ENCODE results near the gene RANBP17. TPM values are rescaled to one million over a fixed set of nuclear protein-coding genes. Genes with fewer than 3 reads are reported as not detected.

Gene RANBP17
- polyA plus RNA-seq, 1 of the 3 experiments (the other 2 are of a cell fraction): 6.0 TPM

GRCh38 chr5:171340491-171340890, 478.7 kb downstream of the RANBP17 start:
- no peak overlapping the region for H3K4me3 ChIP-seq (ENCODE audit: low read depth in 2 of 2, low read length in 1 of 2)
- H3K36me3 ChIP-seq (replicated peaks in 1 of 2; ENCODE audit: control insufficient read depth in 1 of 2, insufficient read depth in 2 of 2, low read length in 1 of 2): no peaks in the 10 kb centered on the region
- no peak for DNase-seq
- H3K9ac ChIP-seq: no peak overlapping the region
- H3K27me3 ChIP-seq (ENCODE audit: insufficient read depth): no peaks in the 10 kb centered on the region
- ChIA-PET POLR2A (no interaction called here), CTCF (interaction anchor here (0.6 to 4.3 kb wide), 11 partner anchors 9 to 596 kb away, joined by 3 to 62 read pairs (median 4); no protein-coding TSS in a partner anchor)
- no peaks in the 10 kb centered on the region for H3K9me3 ChIP-seq
- no peaks in the 10 kb centered on the region for H3F3A ChIP-seq (replicated peaks; ENCODE audit: insufficient read depth)
- no peaks in the 10 kb centered on the region for H3K9me2 ChIP-seq
- H4K20me1 ChIP-seq (ENCODE audit: insufficient read depth): no peaks in the 10 kb centered on the region
- no peak overlapping the region for H3K27ac ChIP-seq (ENCODE audit: low read depth in 2 of 2, low read length in 1 of 2)
- peaks cover 0 to 6% of the 10 kb centered on the region in 2 experiments; a peak in 1 of 4 replicates for H3K4me1 ChIP-seq (ENCODE audit: control insufficient read depth in 1 of 2, insufficient read depth in 2 of 2, low read depth in 1 of 2, low read length in 1 of 2)
- no peak overlapping the region for H3K4me2 ChIP-seq
- TF ChIP-seq NFIC (IDR thresholded peaks at IDR 0.05; ENCODE audit: borderline replicate concordance) (no peak), POLR2AphosphoS5 (IDR thresholded peaks at IDR 0.05; ENCODE audit: low read depth, low read length) (no peak)
- H3K79me2 ChIP-seq (ENCODE audit: insufficient read depth): no peaks in the 10 kb centered on the region
- 72% methylated on average over 6 of the region's 6 CpGs for WGBS (ENCODE audit: low lambda C conversion rate)
- no peak overlapping the region for H2AFZ ChIP-seq (ENCODE audit: low read depth)

DNA sequence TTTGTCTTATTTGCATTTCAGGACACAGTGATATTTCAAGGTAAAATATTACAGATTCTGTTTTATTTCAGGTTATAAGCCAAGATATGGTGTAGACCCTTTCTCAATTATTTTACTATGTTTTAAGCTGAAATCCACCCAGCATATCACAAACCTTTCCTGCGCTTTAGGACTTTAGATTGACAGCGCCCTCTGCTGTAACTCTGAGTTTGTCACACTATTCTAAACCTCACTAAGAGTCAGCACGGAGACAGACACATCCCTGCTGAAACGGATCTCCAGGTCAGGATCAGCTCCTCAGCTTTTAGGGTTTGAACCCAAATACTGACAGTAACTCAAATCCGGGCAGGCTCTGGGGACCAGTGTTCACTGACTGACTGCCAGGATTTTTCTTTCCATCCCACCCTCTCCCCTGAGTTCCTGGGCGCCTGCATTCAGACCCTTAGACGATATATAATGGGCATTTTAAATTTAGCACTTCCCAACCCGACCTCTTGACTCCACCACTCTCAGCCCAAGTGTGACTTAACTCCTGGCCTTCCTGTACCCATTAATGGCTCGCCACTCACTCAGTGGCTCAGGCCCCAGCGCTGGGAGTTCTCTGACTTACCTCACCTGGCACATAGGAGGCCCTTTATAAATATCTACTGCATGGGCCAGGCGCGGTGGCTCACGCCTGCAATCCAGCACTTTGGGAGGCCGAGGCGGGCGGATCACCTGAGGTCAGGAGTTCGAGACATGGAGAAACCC, 480.7 kb downstream of the RANBP17 start:
- Histone ChIP-seq H3F3A (replicated peaks; ENCODE audit: insufficient read depth) (no peaks in the 10 kb centered on the region), H3K27ac (ENCODE audit: low read depth in 2 of 2, low read length in 1 of 2) (no peak overlapping the region), H3K4me2 (no peak overlapping the region), H3K9me3 (no peaks in the 10 kb centered on the region), H3K36me3 (replicated peaks in 1 of 2; ENCODE audit: control insufficient read depth in 1 of 2, insufficient read depth in 2 of 2, low read length in 1 of 2) (no peaks in the 10 kb centered on the region), H3K4me3 (ENCODE audit: low read depth in 2 of 2, low read length in 1 of 2) (no peak overlapping the region; a peak in 1 of 4 replicates), H3K9me2 (no peaks in the 10 kb centered on the region), H3K27me3 (ENCODE audit: insufficient read depth) (no peaks in the 10 kb centered on the region), H3K4me1 (ENCODE audit: control insufficient read depth in 1 of 2, insufficient read depth in 2 of 2, low read depth in 1 of 2, low read length in 1 of 2) (peaks cover 0 to 2% of the 10 kb centered on the region in 2 experiments; a peak in 1 of 4 replicates), H2AFZ (ENCODE audit: low read depth) (no peak overlapping the region), H4K20me1 (ENCODE audit: insufficient read depth) (no peaks in the 10 kb centered on the region), H3K79me2 (ENCODE audit: insufficient read depth) (no peaks in the 10 kb centered on the region), H3K9ac (no peak overlapping the region)
- TF ChIP-seq ELF1 (IDR thresholded peaks at IDR 0.05): no peak
- TF ChIP-seq SMC3 (IDR thresholded peaks at IDR 0.05; ENCODE audit: low read depth, low read length): peak; percentile 96
- TF ChIP-seq GABPA (IDR thresholded peaks at IDR 0.05; ENCODE audit: low read depth): no peak
- peak; percentile 84 for TF ChIP-seq CTCF (IDR thresholded peaks at IDR 0.05)
- TF ChIP-seq MAX (IDR thresholded peaks at IDR 0.05; ENCODE audit: low read depth): no peak
- TF ChIP-seq MEF2A (IDR thresholded peaks at IDR 0.05; ENCODE audit: borderline replicate concordance, low read depth): no peak
- TF ChIP-seq RAD21 (IDR thresholded peaks at IDR 0.05; ENCODE audit: low read length): peak; percentile 96
- TF ChIP-seq FOXM1 (IDR thresholded peaks at IDR 0.05; ENCODE audit: low read depth): no peak
- TF ChIP-seq FOSL2 (IDR thresholded peaks at IDR 0.05; ENCODE audit: borderline replicate concordance, low read depth): no peak
- TF ChIP-seq YY1 (IDR thresholded peaks at IDR 0.05; ENCODE audit: low read depth): no peak
- TF ChIP-seq, protein P1, sequence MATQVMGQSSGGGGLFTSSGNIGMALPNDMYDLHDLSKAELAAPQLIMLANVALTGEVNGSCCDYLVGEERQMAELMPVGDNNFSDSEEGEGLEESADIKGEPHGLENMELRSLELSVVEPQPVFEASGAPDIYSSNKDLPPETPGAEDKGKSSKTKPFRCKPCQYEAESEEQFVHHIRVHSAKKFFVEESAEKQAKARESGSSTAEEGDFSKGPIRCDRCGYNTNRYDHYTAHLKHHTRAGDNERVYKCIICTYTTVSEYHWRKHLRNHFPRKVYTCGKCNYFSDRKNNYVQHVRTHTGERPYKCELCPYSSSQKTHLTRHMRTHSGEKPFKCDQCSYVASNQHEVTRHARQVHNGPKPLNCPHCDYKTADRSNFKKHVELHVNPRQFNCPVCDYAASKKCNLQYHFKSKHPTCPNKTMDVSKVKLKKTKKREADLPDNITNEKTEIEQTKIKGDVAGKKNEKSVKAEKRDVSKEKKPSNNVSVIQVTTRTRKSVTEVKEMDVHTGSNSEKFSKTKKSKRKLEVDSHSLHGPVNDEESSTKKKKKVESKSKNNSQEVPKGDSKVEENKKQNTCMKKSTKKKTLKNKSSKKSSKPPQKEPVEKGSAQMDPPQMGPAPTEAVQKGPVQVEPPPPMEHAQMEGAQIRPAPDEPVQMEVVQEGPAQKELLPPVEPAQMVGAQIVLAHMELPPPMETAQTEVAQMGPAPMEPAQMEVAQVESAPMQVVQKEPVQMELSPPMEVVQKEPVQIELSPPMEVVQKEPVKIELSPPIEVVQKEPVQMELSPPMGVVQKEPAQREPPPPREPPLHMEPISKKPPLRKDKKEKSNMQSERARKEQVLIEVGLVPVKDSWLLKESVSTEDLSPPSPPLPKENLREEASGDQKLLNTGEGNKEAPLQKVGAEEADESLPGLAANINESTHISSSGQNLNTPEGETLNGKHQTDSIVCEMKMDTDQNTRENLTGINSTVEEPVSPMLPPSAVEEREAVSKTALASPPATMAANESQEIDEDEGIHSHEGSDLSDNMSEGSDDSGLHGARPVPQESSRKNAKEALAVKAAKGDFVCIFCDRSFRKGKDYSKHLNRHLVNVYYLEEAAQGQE (IDR thresholded peaks at IDR 0.05; ENCODE audit: low read depth, low read length): no peak
- TF ChIP-seq GATA2 (CRISPR knock-in tag; IDR thresholded peaks at IDR 0.05): no peak
- peak; percentile 40 for TF ChIP-seq RFX5 (IDR thresholded peaks at IDR 0.05; ENCODE audit: low read length)
- TF ChIP-seq TCF12 (IDR thresholded peaks at IDR 0.05): no peak
- TF ChIP-seq NRF1 (IDR thresholded peaks at IDR 0.05; ENCODE audit: low read depth, low read length): no peak
- 49% methylated on average over 17 of the region's 17 CpGs for WGBS (ENCODE audit: low lambda C conversion rate)
- peak; percentile 73 for DNase-seq
- ChIA-PET POLR2A (no interaction called here), CTCF (interaction anchor here (0.6 to 4.3 kb wide), 70 partner anchors 10 to 610 kb away, joined by 3 to 62 read pairs (median 4); partner anchors contain the start of gene NPM1)

Data from SK-N-SH (cell line).